ENCODE data around the gene TGFB1I1.
"Not testable (repeated sequence)": the region's sequence is repeated elsewhere in the genome, so short reads cannot be mapped to it uniquely, and the experiment has no call there.

Gene TGFB1I1

DNA sequence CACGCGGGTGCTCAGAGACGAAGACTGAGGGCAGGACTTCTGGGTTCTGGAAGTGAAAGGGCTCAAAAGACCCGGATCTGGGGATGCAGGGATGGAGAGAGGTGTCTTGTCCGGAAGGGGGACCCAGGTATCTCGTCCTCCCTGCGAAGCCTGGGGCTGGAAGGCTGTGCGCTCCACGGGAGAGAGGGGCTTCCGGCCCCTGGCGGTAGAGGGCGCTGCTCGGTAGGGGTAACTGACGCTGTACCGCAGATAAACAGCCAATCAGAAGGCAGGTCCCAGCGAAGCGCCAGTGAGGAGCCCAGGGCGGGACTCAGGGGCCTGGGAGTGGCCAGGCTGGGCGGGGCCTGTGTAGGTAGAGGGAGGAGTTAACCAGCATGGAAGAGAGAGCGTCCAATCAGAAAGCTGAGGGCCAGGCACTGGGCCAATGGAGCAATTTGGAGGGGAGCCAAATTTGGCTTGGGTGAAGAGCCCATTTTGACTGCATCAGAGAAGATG lies 804 bp downstream of the TGFB1I1 start:
- no peak for DNase-seq

DNA sequence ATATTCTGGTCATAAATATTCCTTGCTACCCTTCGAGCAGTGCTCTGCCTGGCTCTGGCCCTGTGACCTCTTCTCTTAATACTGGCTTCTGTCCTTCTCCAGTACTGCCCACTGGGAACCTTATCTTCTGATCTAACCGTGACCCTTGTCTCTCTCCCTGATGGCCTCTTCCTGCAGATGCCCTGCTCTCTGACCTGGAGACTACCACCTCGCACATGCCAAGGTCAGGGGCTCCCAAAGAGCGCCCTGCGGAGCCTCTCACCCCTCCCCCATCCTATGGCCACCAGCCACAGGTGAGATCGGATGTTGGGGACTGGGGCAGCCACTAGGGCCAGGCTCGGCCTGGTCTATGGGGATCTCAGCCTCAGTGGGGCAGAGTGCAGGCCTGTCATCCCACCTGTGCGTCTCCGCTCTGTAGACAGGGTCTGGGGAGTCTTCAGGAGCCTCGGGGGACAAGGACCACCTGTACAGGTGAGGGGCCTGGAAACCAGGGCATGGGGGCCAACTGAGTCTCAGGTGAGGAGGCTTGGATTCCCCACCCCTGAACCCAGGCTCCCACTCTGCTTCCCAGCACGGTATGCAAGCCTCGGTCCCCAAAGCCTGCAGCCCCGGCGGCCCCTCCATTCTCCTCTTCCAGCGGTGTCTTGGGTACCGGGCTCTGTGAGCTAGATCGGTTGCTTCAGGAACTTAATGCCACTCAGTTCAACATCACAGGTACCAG lies 1.5 kb downstream of the TGFB1I1 start:
- DNase-seq: no peak

DNA sequence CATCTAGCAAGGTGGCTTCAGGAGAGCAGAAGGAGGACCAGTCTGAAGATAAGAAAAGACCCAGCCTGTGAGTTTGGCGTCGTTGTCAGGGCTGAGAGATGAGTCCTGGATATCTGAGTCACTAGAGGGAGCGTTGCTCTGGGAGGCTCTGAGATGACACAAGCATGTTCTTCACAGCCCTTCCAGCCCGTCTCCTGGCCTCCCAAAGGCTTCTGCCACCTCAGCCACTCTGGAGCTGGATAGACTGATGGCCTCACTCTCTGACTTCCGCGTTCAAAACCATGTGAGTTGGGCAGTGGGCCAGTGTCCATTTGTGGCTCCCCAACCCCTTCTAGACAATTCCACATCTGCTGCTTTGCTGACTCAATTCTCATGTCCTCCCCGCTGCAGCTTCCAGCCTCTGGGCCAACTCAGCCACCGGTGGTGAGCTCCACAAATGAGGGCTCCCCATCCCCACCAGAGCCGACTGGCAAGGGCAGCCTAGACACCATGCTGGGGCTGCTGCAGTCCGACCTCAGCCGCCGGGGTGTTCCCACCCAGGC lies 2.3 kb downstream of the TGFB1I1 start:
- DNase-seq: no peak

DNA sequence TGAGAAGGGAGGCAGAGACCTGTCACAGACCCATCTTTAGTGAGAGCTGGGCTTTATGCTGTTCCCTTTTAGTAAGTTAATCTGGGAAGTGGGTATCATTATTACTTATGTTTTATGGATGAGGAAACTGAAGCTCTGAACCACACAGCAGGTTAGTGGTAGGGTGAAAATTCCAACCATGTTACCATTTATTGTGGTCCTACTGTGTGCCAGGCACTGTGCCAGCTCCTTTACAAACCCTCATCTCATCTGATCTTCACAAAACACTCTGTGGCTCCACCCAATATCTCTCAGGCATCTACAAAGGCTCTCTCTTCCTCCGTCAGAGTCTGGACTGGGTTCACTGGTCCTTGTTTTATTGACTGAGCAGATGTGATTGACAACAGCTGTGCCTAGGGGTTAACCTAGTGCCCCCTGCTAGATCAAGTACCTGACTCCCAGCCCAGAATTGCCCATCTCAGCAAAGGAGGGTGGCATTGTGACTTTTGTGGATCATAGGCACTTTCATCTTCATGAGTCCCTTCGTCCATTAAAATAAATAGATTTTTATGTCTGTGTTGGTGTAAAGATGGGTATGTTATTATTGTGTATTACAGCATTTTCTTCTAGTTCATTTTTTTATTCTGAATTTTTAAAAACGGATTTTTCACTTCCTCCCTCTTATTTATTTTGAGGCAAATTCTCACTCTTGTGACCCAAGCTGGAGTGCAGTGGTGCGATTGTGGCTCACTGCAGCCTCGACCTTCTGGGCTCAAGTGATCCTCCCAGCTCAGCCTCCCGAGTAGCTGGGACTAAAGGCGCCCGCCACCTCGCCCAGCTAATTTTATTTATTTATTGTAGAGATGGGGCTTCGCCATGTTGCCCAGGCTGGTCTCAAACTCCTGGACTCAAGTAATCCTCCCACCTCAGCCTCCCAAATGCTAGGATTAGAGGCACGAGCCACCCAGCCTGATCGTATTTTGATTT lies 3.1 kb downstream of the TGFB1I1 start:
- no peak for DNase-seq

DNA sequence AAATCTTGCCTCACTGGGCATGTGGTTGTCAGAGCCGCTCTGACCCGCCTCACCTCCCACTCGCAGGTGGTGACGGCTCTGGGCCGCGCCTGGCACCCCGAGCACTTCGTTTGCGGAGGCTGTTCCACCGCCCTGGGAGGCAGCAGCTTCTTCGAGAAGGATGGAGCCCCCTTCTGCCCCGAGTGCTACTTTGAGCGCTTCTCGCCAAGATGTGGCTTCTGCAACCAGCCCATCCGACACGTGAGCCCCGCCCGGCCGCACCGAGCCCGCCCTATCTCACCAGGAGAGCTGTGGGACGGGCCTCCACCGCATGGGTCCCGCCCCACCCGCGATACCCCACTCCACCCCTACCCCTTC lies 4.0 kb downstream of the TGFB1I1 start:
- no peak for DNase-seq

DNA sequence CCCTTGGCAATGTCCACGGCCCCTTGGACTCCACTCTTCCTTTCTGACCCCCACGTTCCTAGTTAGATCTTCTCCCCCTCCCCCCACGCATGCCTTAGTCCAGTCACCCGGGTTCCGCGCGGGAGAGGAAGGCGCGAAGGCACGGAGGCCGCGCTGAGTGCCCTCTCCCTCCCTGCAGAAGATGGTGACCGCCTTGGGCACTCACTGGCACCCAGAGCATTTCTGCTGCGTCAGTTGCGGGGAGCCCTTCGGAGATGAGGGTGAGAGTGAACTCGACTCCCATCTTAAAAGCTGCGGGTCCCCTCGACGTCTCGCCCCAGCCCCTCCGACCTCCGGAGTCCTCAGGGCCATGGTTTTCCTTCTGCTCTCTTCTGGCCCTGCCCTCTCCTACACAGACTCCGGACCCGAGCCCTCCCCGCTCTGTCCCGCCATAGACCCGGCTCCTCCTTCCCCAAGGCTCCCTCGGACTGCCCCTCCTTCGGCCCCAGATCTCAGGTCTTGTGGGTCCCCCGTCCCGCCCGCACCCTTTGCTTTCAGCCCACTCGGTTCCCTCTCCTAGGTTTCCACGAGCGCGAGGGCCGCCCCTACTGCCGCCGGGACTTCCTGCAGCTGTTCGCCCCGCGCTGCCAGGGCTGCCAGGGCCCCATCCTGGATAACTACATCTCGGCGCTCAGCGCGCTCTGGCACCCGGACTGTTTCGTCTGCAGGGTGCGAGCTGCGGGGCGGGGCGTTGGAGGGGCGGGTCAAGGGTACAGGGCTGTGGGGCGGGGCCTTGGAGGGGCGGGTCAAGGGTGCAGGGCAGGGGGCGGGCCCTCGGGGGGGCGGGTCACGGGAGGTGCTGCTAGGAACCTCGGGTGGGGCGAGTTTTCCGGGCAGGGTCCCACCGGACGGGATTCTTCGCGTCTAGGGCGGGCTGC lies 4.6 kb downstream of the TGFB1I1 start:
- DNase-seq: peak; percentile 82

DNA sequence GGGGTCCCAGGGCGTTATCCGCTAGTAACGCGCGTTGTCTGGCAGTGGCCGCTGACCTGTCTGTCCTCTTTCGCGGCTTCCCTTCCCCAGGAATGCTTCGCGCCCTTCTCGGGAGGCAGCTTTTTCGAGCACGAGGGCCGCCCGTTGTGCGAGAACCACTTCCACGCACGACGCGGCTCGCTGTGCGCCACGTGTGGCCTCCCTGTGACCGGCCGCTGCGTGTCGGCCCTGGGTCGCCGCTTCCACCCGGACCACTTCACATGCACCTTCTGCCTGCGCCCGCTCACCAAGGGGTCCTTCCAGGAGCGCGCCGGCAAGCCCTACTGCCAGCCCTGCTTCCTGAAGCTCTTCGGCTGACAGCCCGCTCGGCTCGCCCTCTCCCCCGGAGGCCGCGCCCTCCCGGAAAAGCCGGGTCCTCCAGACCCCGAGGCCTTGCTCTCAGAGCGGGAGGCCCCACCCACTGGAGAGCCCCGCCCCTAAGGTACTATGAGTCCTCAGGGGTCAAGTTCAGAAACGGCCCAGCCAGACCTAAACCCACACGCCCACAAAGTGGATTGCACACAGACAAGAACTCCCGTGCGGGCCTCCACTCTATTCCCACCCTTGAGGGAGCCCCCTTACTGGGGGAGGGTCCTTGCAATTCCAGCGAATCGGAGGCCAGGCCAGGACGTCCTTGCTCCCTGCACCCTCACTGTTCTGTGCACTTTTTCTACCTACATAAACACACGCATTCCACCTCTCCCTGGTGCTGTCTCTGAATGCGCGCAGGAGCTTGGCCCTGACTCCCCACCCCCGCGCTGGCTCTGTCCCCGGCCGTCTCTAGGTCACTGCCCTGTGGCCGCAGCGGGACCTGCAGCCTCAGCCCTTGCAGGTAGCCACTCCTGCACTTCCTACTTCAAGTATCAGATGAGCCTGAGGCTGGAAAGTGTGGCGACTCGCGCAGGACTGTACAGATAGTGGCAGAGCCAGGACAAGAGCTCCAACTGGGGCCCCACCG lies 5.6 kb downstream of the TGFB1I1 start:
- peak; percentile 19 for DNase-seq

DNA sequence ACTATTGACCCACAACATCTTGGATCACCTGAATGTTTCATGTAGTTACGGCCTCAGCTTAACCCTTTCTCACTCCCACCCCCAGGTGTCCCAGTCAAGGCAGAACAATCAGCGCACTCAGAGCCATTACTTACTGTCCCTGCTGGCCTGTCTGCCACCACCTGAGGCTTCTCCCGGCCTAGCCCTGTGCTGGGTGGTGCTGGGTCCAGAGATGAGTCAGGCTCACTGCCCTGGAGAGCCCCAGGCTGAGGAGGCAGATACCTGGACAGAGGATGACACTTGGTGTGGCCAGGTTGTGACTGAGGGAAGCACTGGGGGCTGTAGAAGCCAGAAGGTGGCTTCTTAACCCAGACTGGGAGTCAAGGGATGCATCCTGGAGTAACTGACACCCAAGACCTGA lies 7.0 kb downstream of the TGFB1I1 start:
- DNase-seq: no peak

DNA sequence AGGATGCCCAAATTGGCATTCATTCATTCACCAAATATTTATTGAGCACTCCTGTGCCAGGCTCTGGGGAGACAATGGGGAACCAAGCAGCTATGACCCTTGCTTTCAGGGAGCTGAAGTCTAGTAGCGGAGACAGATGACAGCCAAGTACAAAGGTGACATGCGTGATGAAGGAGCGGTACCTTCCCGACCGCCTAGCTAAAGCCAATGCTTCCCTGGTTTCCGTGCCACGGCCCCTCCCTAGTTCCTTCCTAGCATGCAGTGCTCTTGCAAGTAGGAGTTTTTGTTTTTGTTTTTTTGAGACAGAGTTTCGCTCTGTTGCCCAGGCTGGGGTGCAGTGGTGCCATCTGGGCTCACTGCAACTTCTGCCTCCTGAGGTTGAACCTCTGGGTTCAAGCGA lies 7.8 kb downstream of the TGFB1I1 start:
- DNase-seq: no peak

DNA sequence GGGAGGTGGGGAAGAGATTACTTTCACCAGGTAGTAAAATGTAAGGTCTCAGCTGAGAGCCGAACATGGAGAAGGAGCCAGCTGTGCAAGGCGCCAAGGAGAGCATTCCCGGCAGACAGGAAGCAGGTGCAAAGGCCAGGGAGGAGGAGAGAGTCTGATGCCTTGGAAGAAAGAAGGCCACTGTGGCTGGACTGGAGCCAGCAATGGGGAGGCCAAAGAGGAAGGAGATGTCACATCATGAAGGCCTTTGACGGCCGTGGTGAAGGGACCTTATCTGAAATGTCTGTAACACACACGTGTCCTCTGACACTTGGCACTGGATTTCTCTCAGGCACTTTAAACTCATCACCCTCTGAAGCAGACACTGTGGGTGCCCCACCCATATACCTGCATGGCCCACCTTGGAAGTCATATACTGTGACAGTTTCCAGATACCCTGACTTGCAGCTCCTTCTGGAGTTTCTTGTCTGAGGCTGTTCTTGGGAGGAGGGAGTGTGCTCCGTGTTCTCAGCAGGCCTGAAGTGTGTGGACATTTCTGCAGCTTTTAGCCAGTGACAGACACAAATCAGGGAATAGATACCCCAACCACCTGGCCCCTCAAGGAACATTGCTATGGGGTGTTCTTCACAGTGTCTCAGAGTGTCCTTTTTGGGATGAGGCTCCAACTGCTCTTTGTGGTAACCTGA lies 9.0 kb downstream of the TGFB1I1 start:
- DNase-seq: no peak

DNA sequence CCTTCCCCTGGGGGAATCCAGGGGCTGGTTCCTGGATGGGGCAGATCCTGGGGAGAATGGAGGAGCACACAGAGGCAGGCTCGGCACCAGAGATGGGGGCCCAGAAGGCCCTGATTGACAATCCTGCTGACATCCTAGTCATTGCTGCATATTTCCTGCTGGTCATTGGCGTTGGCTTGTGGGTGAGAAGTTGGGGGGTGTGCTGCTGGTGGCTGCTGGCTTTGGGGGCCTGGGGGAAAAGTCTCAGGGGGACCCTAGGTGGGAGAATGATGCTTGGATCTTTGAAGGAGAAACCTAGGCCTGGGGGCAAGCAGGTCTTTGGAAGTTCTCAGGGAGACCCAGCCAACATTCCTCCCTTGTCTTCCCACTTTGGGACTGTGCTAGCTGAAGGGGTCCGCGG lies 11.1 kb downstream of the TGFB1I1 start, which contains the start of gene SLC5A2:
Gene SLC5A2 (plus strand): TSS at position 43 of the 400 bp plus-strand sequence. CDS start 14 bp downstream, at position 57.
- DNase-seq: no peak

DNA sequence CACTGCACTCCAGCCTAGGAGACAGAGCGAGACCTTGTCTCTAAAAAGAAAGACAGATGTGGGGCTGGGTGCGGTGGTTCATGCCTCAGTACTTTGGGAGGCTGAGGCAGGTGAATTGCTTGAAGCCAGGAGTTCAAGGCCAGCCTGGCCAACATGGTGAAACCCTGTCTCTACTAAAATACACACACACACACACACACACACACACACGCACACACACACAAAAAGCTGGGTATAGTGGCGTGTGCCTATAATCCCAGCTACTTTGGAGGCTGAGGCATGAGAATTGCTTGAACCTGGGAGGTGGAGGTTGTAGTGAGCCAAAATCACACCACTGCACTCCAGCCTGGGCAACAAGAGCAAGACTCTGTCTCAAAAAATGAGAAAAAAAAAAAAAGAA lies 12.1 kb downstream of the TGFB1I1 start:
- DNase-seq: not testable (repeated sequence)

DNA sequence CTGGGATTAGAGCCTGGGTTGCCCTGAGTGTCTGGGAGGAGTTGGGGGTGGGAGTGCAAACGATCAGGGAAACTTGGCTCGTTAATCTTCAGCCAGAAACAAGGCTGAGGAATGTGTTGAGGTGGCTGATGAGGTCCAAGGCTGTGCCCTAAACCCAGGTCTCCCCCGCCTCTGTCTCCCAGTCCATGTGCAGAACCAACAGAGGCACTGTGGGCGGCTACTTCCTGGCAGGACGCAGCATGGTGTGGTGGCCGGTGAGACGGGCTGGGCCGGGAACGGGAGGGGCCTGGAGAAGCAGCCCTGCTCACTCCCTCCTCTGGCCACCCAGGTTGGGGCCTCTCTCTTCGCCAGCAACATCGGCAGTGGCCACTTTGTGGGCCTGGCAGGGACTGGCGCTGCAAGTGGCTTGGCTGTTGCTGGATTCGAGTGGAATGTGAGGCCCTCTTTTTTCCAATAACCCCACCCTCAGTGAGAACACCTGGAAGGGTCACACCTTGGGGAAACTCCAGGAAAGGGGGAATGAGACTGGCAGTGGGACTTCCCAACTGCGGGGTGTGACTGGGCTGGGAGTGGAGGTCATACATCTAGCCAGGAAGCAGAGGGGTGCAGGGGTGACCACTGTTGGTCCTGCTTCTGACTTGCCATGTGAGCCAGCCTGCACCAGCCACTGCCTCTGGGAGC lies 12.7 kb downstream of the TGFB1I1 start:
- no peak for DNase-seq

DNA sequence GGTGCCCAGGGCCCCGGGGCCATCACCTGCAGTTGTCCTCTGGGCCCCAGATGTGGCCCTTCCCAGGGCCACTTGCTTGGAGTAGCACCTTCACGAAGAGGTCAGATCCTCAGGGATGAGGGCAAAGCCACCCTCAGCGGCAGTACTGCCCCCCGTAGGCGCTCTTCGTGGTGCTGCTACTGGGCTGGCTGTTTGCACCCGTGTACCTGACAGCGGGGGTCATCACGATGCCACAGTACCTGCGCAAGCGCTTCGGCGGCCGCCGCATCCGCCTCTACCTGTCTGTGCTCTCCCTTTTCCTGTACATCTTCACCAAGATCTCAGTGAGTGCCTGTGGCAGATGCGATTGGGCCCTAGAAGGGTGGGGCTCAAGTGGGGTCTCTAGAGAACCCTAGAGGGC lies 13.6 kb downstream of the TGFB1I1 start:
- no peak for DNase-seq

DNA sequence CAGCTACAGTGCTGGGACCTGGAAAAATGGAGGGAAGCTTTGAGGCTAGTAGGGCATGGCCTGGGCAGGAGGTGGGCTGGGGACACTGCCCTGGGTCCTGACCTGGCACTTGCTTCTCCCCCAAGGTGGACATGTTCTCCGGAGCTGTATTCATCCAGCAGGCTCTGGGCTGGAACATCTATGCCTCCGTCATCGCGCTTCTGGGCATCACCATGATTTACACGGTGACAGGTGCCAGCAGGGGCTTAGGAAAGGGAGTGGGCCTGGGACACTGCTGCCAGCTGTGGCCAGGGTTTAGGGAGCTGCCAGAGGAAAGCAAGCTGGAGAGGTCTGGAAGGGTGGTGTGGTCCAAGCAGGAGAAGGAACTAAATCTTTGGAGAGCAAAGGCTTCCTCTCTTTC lies 14.1 kb downstream of the TGFB1I1 start:
- no peak for DNase-seq

DNA sequence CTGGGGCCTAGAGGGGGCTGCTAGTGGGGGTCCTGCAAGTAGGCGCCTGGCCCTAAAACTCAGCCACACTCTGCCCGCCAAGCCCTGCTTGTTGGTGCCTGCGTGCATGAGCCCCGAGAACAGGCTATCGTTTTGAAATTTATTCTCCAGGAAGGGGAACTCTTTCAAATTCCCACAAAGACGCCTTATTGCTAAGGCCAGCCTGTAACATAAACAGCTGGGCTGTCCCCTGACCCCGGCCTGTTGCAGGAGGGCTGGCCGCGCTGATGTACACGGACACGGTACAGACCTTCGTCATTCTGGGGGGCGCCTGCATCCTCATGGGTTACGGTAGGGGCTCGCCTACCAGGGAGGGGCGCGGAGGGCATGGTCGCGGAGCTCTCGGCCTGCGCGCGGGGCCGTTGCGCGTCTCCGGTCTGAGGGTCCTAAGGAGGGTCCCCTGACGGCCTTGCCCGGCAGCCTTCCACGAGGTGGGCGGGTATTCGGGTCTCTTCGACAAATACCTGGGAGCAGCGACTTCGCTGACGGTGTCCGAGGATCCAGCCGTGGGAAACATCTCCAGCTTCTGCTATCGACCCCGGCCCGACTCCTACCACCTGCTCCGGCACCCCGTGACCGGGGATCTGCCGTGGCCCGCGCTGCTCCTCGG lies 15.2 kb downstream of the TGFB1I1 start:
- DNase-seq: no peak

DNA sequence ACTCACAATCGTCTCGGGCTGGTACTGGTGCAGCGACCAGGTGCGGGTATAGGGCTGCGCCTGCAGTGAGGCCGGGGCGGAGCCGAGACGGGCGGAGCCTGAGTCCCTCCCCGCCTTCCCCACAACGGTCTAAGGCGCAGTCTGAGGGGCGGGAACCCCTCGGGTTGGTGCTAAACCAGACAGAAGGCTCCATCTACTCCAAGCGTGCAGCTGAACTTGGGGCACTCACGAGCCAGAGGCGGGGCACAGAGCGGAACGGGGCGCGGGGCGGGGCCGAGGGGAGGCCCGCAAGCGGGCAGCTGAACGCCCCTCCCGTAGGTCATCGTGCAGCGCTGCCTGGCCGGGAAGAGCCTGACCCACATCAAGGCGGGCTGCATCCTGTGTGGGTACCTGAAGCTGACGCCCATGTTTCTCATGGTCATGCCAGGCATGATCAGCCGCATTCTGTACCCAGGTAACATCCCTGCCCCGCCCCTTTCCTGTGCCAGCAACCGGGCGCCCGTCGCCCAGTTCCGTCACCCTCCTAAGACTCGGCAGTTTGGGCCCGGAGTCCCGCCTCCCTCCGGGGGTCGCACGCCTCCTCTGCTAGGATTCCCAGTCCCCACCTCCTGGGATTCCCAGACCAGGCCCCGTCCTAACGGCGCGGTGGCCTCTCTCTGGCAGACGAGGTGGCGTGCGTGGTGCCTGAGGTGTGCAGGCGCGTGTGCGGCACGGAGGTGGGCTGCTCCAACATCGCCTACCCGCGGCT lies 15.9 kb downstream of the TGFB1I1 start:
- DNase-seq: peak; percentile 73

DNA sequence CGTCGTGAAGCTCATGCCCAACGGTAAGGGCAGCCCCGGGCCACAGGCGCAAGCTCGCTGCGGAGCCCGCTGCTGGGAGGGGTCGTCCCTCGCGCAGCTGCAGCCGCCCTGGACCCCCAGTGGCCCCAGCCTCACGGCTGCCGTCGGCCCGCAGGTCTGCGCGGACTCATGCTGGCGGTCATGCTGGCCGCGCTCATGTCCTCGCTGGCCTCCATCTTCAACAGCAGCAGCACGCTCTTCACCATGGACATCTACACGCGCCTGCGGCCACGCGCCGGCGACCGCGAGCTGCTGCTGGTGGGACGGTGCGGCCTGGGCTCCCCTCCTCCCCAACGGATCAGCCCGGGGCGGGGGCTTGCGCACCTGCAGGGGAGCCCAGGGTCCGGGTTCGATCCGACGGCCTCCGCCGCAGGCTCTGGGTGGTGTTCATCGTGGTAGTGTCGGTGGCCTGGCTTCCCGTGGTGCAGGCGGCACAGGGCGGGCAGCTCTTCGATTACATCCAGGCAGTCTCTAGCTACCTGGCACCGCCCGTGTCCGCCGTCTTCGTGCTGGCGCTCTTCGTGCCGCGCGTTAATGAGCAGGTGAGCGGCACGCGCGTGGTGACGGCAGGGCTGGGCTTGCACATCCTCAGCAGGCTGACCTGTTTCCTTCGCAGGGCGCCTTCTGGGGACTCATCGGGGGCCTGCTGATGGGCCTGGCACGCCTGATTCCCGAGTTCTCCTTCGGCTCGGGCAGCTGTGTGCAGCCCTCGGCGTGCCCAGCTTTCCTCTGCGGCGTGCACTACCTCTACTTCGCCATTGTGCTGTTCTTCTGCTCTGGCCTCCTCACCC lies 16.7 kb downstream of the TGFB1I1 start:
- DNase-seq: no peak
